BE2C (cell line): ENCODE data around the gene UQCRHL.
A peak's percentile ranks its signal among the peaks of the same experiment; 100 is the strongest.
"Not testable (repeated sequence)": the region's sequence is repeated elsewhere in the genome, so short reads cannot be mapped to it uniquely, and the experiment has no call there.

ENCODE experiments used
- DNase-seq: peaks from one replicate; pipeline ENCODE4 v3.0.0-alpha.2; 2020
- H3K27me3 ChIP-seq: fragments of 250-450 bp; sonication (Bioruptor Pico); 2 replicates; pipeline ENCODE4 v1.5.1; 2020; ENCODE audit warnings: mild to moderate bottlenecking
- H3K36me3 ChIP-seq: fragments of 250-450 bp; sonication (Bioruptor Pico); 2 replicates; pipeline ENCODE4 v1.5.1; 2020; ENCODE audit warnings: mild to moderate bottlenecking
- H3K4me1 ChIP-seq: fragments of 250-450 bp; sonication (Bioruptor Pico); 2 replicates; pipeline ENCODE4 v1.5.1; 2020
- H3K4me3 ChIP-seq: 2 replicates; pipeline ENCODE4 v1.5.1; 2011; ENCODE audit warnings: low read depth, low read length
- H3K9me3 ChIP-seq: fragments of 250-450 bp; sonication (Bioruptor Pico); 2 replicates; pipeline ENCODE4 v1.5.1; 2020
- CTCF ChIP-seq: IDR thresholded peaks from 2 replicates; pipeline ENCODE4 v1.5.1; 2012; ENCODE audit warnings: mild to moderate bottlenecking, low read depth, low read length

The UQCRHL gene

GRCh38 chr1:15835205-15835740, 27.8 kb upstream of the UQCRHL start:
- no peaks in the 10 kb centered on the region for H3K4me1 ChIP-seq
- no peak for DNase-seq
- TF ChIP-seq CTCF, result no peak

GRCh38 chr1:15834406-15835204, 27.2 kb upstream of the UQCRHL start:
- Histone ChIP-seq H3K27me3 (no peaks in the 10 kb centered on the region), H3K36me3 (no peaks in the 10 kb centered on the region), H3K4me1 (no peaks in the 10 kb centered on the region), H3K9me3 (no peaks in the 10 kb centered on the region), H3K4me3 (peak overlapping the region; percentile 78)
- DNase-seq, result peak; percentile 85
- TF ChIP-seq CTCF, result no peak

More at GRCh38 chr1:15835205-15835740, 27.8 kb upstream of the UQCRHL start:
- H3K9me3 ChIP-seq, result no peaks in the 10 kb centered on the region
- peak overlapping the region; percentile 71 for H3K4me3 ChIP-seq
- no peaks in the 10 kb centered on the region for H3K36me3 ChIP-seq
- no peaks in the 10 kb centered on the region for H3K27me3 ChIP-seq

GRCh38 chr1:15833842-15834405, 26.5 kb upstream of the UQCRHL start:
- H3K4me3 ChIP-seq, result peak overlapping the region; percentile 78
- H3K36me3 ChIP-seq, result no peaks in the 10 kb centered on the region
- no peaks in the 10 kb centered on the region for H3K9me3 ChIP-seq
- H3K27me3 ChIP-seq, result no peaks in the 10 kb centered on the region
- H3K4me1 ChIP-seq, result no peaks in the 10 kb centered on the region
- DNase-seq, result no peak
- TF ChIP-seq CTCF, result no peak

- no peak for TF ChIP-seq CTCF
- H3K4me3 ChIP-seq, result peak overlapping the region; percentile 78
- H3K4me1 ChIP-seq, result no peaks in the 10 kb centered on the region
- H3K27me3 ChIP-seq, result no peaks in the 10 kb centered on the region
- H3K36me3 ChIP-seq, result no peaks in the 10 kb centered on the region
- no peaks in the 10 kb centered on the region for H3K9me3 ChIP-seq
- no peak for DNase-seq
These were observed 25.7 kb upstream of the UQCRHL start for GRCh38 chr1:15833069-15833679.

GRCh38 chr1:15830258-15830657, 22.8 kb upstream of the UQCRHL start:
- no peak overlapping the region for H3K4me3 ChIP-seq
- H3K9me3 ChIP-seq, result no peaks in the 10 kb centered on the region
- TF ChIP-seq CTCF, result 0 out of 2 replicates have a peak, but pooled peaks have one; percentile 3
- no peaks in the 10 kb centered on the region for H3K4me1 ChIP-seq
- H3K27me3 ChIP-seq, result no peaks in the 10 kb centered on the region
- no peaks in the 10 kb centered on the region for H3K36me3 ChIP-seq
- no peak for DNase-seq

GRCh38 chr1:15828931-15829330, 21.5 kb upstream of the UQCRHL start:
- not testable (repeated sequence) for H3K4me3 ChIP-seq, H3K27me3 ChIP-seq, H3K4me1 ChIP-seq, H3K36me3 ChIP-seq, DNase-seq, H3K9me3 ChIP-seq

GRCh38 chr1:15827567-15827966, 20.1 kb upstream of the UQCRHL start:
- H3K9me3 ChIP-seq, H3K4me1 ChIP-seq, H3K36me3 ChIP-seq, H3K27me3 ChIP-seq, DNase-seq, H3K4me3 ChIP-seq: not testable (repeated sequence)
